Upper lobe of left lung (tissue), 6 donors: ENCODE measurements around the gene PPP2R3B. TPM values are rescaled to one million over a fixed set of nuclear protein-coding genes. Genes with fewer than 3 reads are reported as not detected.
A peak's percentile ranks its signal among the peaks of the same experiment; 100 is the strongest.
"Not testable (repeated sequence)": the region's sequence is repeated elsewhere in the genome, so short reads cannot be mapped to it uniquely, and the experiment has no call there.

Source experiments
- ATAC-seq, 2 donors: fragments of 200-7000 bp; cut with Tn5 transposase; one replicate each; pipeline ENCODE4 v1.9.1; 2022; ENCODE audit warnings: mild to moderate bottlenecking in 2 of 2, moderate library complexity in 2 of 2; ENCODE audit not compliant: low FRiP score in 2 of 2
- DNase-seq, 2 donors: peaks; one replicate each; pipeline ENCODE4 v3.0.0-alpha.2; 2019 to 2020
- H3K27ac ChIP-seq, 4 donors: fragments of 200-600 bp; sonication (generic); one replicate each; pipeline ENCODE4 v1.5.1; 2016 to 2019
- H3K27me3 ChIP-seq, 4 donors: fragments of 200-600 bp; sonication (generic); one replicate each; pipeline ENCODE4 v1.5.1; 2017 to 2019
- H3K36me3 ChIP-seq, 4 donors: fragments of 200-600 bp; sonication (generic); one replicate each; pipeline ENCODE4 v1.5.1; 2016 to 2019
- H3K4me1 ChIP-seq, 4 donors: fragments of 200-600 bp; sonication (generic); one replicate each; pipeline ENCODE4 v1.5.1; 2018 to 2019
- H3K4me3 ChIP-seq, 4 donors: fragments of 200-600 bp; sonication (generic); one replicate each; pipeline ENCODE4 v1.5.1; 2017 to 2019; ENCODE audit warnings: mild to moderate bottlenecking in 2 of 4, moderate library complexity in 1 of 4
- H3K9me3 ChIP-seq, 4 donors: fragments of 200-600 bp; sonication (generic); one replicate each; pipeline ENCODE4 v1.5.1; 2018 to 2019
- CTCF ChIP-seq, 6 experiments: fragments of 450-650 bp in 4 of 6; fragments of 200-600 bp in 2 of 6; sonication (generic) in 2 of 6; IDR thresholded peaks; one replicate each; pipeline ENCODE4 v1.5.1; 2016 to 2019; ENCODE audit warnings: antibody characterized with exemption in 6 of 6
- EP300 ChIP-seq, 4 donors: sonication (generic); formaldehyde crosslinking; IDR thresholded peaks; one replicate each; pipeline ENCODE4 v1.5.1; 2017; ENCODE audit warnings: antibody characterized with exemption in 4 of 4, control low read depth in 2 of 4
- POLR2A ChIP-seq, 4 donors: fragments of 450-650 bp; IDR thresholded peaks; one replicate each; pipeline ENCODE4 v1.5.1; 2016 to 2017; ENCODE audit warnings: antibody characterized with exemption in 4 of 4, mild to moderate bottlenecking in 2 of 4
- POLR2AphosphoS5 ChIP-seq, 2 donors: sonication (generic); formaldehyde crosslinking; IDR thresholded peaks; one replicate each; pipeline ENCODE4 v1.5.1; 2017; ENCODE audit warnings: antibody characterized with exemption in 2 of 2
- WGBS, 2 donors: methylation state at CpG; one replicate each; pipeline ENCODE4 v1.1.5; 2017 to 2018; 5-methylcytosine and 5-hydroxymethylcytosine counted together
- total RNA-seq, 6 donors: library from RNA; depleted of rRNA in 4 of 6; stranded (reverse); fragments of >200 nt in 4 of 6; gene quantifications; one replicate each; pipeline versions ENCODE4 v1.1.0 to v1.2.1, GENCODE V29; 2016 to 2021
- donor health status: DM: no; HTN: no; CAD: no; lungs with moderate emphysema.
- donor health status: DM: no; HTN: yes; CAD: no; lungs with severe emphysema.

The PPP2R3B gene
- total RNA-seq, 6 donors from 2014 or later, result 8.7 to 72.3 (median 15.1) TPM

DNA sequence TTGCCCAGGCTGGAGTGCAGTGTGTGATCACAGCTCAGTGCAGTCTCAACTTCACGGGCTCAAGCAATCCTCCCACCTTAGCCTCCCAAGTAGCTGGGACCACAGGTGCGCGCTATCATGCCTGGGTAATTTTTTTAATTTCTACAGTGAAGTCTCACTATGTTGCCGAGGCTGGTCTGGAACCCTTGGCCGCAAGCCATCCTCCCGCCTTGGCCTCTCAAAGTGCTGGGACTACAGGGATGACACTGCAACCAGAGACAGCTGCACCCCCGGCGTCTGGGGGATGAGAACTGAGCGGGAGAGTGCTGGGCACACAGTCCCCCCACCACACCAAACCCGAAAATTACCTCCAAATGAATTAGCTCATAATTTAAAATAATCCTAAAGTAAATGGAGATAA lies 35.0 kb downstream of the PPP2R3B start:
- no peak overlapping the region for H3K27ac ChIP-seq
- ATAC-seq, result no peak
- DNase-seq, result no peak
- no peaks in the 10 kb centered on the region for H3K9me3 ChIP-seq
- no peak overlapping the region for H3K4me3 ChIP-seq
- no peak for TF ChIP-seq POLR2A (IDR thresholded peaks at IDR 0.05)
- no peak for TF ChIP-seq EP300 (IDR thresholded peaks at IDR 0.05)
- no peak for TF ChIP-seq POLR2AphosphoS5 (IDR thresholded peaks at IDR 0.05)
- no peak for TF ChIP-seq CTCF (IDR thresholded peaks at IDR 0.05)
- WGBS, 2 donors, result 92 to 95% methylated on average over 10 of the region's 10 CpGs
- H3K4me1 ChIP-seq, result no peaks in the 10 kb centered on the region
- no peaks in the 10 kb centered on the region for H3K27me3 ChIP-seq
- peaks cover 0 to 1% (median under 1%) of the 10 kb centered on the region in 4 donors for H3K36me3 ChIP-seq

- H3K4me1 ChIP-seq, H3K27me3 ChIP-seq, H3K4me3 ChIP-seq, H3K9me3 ChIP-seq, H3K27ac ChIP-seq, H3K36me3 ChIP-seq, DNase-seq, ATAC-seq: not testable (repeated sequence)
- 97 to 98% methylated on average over 13 of the region's 13 CpGs for WGBS, 2 donors
Observed at GRCh38 chrX:351324-351641, 35.4 kb downstream of the PPP2R3B start.

GRCh38 chrX:350534-351323 lies 36.0 kb downstream of the PPP2R3B start:
- H3K4me1 ChIP-seq, result no peaks in the 10 kb centered on the region
- TF ChIP-seq EP300 (IDR thresholded peaks at IDR 0.05) (no peak), POLR2A (IDR thresholded peaks at IDR 0.05) (no peak), CTCF (IDR thresholded peaks at IDR 0.05) (no peak), POLR2AphosphoS5 (IDR thresholded peaks at IDR 0.05) (no peak)
- no peak overlapping the region for H3K4me3 ChIP-seq
- no peak overlapping the region for H3K27ac ChIP-seq
- H3K27me3 ChIP-seq, result no peaks in the 10 kb centered on the region
- WGBS, 2 donors, result 96% methylated on average over 59 of the region's 61 CpGs
- H3K9me3 ChIP-seq, result no peaks in the 10 kb centered on the region
- DNase-seq (peak in 1 of 2 donors; percentile 79), ATAC-seq (no peak)
- peaks cover 0 to 5% (median 2%) of the 10 kb centered on the region in 4 donors for H3K36me3 ChIP-seq

DNA sequence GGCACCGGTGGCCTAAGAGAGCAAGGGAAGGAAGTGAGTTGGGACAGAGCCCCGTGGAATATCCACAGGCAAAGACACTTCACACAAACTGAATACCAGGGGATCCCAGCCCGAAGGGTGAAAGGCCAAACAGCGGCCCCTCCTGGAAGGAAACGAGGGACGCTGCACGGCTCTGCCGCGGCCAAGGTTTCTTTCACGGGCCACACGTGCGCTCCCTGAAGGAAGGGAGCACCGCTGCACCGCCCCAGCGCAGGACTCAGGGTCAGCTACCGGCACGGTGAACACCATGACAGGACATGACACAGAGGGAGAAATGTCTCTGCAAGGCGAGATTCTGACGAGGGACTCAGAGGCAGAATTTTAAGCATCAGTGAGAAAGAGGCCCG lies 36.6 kb downstream of the PPP2R3B start:
- Histone ChIP-seq H3K4me3 (no peak overlapping the region), H3K27me3 (no peaks in the 10 kb centered on the region), H3K36me3 (peaks cover 0 to 7% (median 3%) of the 10 kb centered on the region in 4 donors), H3K9me3 (no peaks in the 10 kb centered on the region), H3K4me1 (no peaks in the 10 kb centered on the region), H3K27ac (no peak overlapping the region)
- no peak for TF ChIP-seq POLR2A (IDR thresholded peaks at IDR 0.05)
- TF ChIP-seq POLR2AphosphoS5 (IDR thresholded peaks at IDR 0.05), result no peak
- TF ChIP-seq EP300 (IDR thresholded peaks at IDR 0.05), result no peak
- no peak for TF ChIP-seq CTCF (IDR thresholded peaks at IDR 0.05)
- 82 to 87% methylated on average over 14 to 20 of the region's 20 CpGs for WGBS, 2 donors
- no peak for ATAC-seq
- no peak for DNase-seq

DNA sequence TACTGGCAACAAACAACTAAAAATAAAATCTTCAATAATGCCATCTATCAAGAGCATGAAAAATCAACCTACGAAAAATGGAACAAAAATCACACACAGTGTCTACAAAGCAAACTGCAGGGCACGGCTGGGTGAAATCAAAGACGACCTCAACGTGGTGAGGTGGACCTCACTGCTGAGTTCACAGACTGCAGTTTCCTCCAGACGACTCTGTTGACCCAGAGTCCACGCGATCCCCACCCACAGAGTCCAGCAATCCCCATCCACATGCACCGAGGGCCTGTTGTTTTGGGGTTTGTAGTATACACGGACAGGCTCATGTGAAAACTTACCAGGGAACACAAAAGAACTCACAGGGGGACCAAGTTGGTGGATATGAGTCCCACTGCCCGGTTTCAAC lies 37.0 kb downstream of the PPP2R3B start:
- DNase-seq (no peak), ATAC-seq (no peak)
- Histone ChIP-seq H3K4me3 (no peak overlapping the region), H3K4me1 (no peaks in the 10 kb centered on the region), H3K36me3 (peaks cover 0 to 12% (median 3%) of the 10 kb centered on the region in 4 donors), H3K27ac (no peak overlapping the region), H3K9me3 (no peaks in the 10 kb centered on the region), H3K27me3 (no peaks in the 10 kb centered on the region)
- no peak for TF ChIP-seq CTCF (IDR thresholded peaks at IDR 0.05)
- no peak for TF ChIP-seq POLR2AphosphoS5 (IDR thresholded peaks at IDR 0.05)
- TF ChIP-seq POLR2A (IDR thresholded peaks at IDR 0.05), result no peak
- WGBS, 2 donors, result 85 to 86% methylated on average over 10 of the region's 10 CpGs
